ENCODE measurements around the gene GLTP.
"Not testable (repeated sequence)": the region's sequence is repeated elsewhere in the genome, so short reads cannot be mapped to it uniquely, and the experiment has no call there.

Gene GLTP

GRCh38 chr12:109857715-109858114, 22.6 kb downstream of the GLTP start:
- no peak for DNase-seq (ENCODE audit: low read depth)
- no peak overlapping the region for H3K4me3 ChIP-seq (replicated peaks; ENCODE audit: low read depth, low read length)
- no peak for TF ChIP-seq CTCF (IDR thresholded peaks at IDR 0.05; ENCODE audit: low read length, missing control alignments)

- DNase-seq (ENCODE audit: low read depth): no peak
- no peak for TF ChIP-seq CTCF (IDR thresholded peaks at IDR 0.05; ENCODE audit: low read length, missing control alignments)
- H3K4me3 ChIP-seq (replicated peaks; ENCODE audit: low read depth, low read length): no peak overlapping the region
These were observed 25.0 kb downstream of the GLTP start for GRCh38 chr12:109855377-109855776.

- H3K4me3 ChIP-seq (replicated peaks; ENCODE audit: low read depth, low read length); DNase-seq (ENCODE audit: low read depth): not testable (repeated sequence)
These were observed 29.8 kb downstream of the GLTP start for GRCh38 chr12:109850518-109850917.

- no peak overlapping the region for H3K4me3 ChIP-seq (replicated peaks; ENCODE audit: low read depth, low read length)
- no peak for DNase-seq (ENCODE audit: low read depth)
- TF ChIP-seq CTCF (IDR thresholded peaks at IDR 0.05; ENCODE audit: low read length, missing control alignments): no peak
These were observed 33.1 kb downstream of the GLTP start for GRCh38 chr12:109847142-109847735.

GRCh38 chr12:109845824-109846205, 34.5 kb downstream of the GLTP start:
- TF ChIP-seq CTCF (IDR thresholded peaks at IDR 0.05; ENCODE audit: low read length, missing control alignments): no peak
- DNase-seq (ENCODE audit: low read depth): no peak
- H3K4me3 ChIP-seq (replicated peaks; ENCODE audit: low read depth, low read length): no peak overlapping the region

GRCh38 chr12:109844983-109845823, 35.1 kb downstream of the GLTP start:
- peak; percentile 79 for DNase-seq (ENCODE audit: low read depth)
- peak; percentile 90 for TF ChIP-seq CTCF (IDR thresholded peaks at IDR 0.05; ENCODE audit: low read length, missing control alignments)
- peak overlapping the region; percentile 39 for H3K4me3 ChIP-seq (replicated peaks; ENCODE audit: low read depth, low read length)

- no peak for DNase-seq (ENCODE audit: low read depth)
- H3K4me3 ChIP-seq (replicated peaks; ENCODE audit: low read depth, low read length): no peak overlapping the region
- no peak for TF ChIP-seq CTCF (IDR thresholded peaks at IDR 0.05; ENCODE audit: low read length, missing control alignments)
These were observed 36.2 kb downstream of the GLTP start for GRCh38 chr12:109844091-109844490.
